ENCODE measurements around the gene UQCRQ. TPM values are rescaled to one million over a fixed set of nuclear protein-coding genes. Genes with fewer than 3 reads are reported as not detected.

UQCRQ gene
- total RNA-seq, 1 donor from 2014 or later = 271 TPM

DNA sequence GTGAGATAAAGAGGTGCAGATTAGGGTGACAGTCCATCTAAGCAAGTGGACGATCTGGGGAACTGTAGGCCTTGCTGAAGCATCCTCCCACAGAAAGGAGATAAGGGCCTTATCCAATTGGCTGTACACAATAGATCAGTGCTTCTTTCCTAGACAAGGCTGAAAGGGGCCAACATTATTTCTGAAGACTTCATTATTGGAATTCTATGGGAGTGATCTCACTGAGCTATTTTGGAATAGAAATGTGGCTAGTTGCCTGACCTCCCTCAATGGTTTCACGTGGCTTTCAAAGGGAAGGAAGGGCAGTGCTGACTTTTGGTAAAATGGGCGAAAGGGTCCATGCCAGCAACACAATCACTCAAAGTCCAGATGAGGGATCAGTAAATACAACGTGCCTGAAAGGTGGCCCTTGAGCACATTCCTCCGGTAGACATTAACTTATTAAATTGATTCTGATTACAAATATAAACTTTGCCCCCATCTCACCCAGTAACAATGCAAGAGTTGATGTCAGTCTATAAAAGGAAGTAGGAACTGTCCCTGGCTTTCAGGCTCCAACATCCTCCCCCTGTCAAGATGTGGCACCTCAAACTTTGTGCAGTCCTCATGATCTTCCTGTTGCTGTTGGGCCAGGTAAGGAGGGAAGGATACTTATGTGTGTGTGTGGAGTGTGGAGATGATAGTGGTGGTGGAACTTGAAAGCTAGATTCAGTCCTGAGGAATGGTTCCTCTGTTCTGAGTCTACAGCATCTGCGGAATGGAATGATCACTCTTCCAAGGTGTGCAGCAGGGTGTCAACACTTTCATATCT is 6.9 kb downstream of the UQCRQ start, which contains the start of gene LEAP2:
TSS of gene LEAP2 (plus strand) at position 550 of the 811 bp plus-strand sequence. CDS start at position 577, 27 bp downstream.
- intact Hi-C loops (cut with DNase I) = no loop called here
- Histone ChIP-seq H3K36me3 (peaks cover 55% of the 10 kb centered on the region), H3K27ac (no peak within 1 kb of the TSS)

GRCh38 chr5:132873930-132874271 is 7.5 kb downstream of the UQCRQ start:
- ATAC-seq (no peak), DNase-seq (no peak)
- no peaks in the 10 kb centered on the region for H3K27me3 ChIP-seq (ENCODE audit: low read depth)
- no peaks in the 10 kb centered on the region for H3K9me3 ChIP-seq
- H3K4me1 ChIP-seq = peaks cover 5% of the 10 kb centered on the region
- H3K27ac ChIP-seq = no peak overlapping the region
- H3K36me3 ChIP-seq = peaks cover 55% of the 10 kb centered on the region
- intact Hi-C loops (cut with DNase I) = no loop called here
- TF ChIP-seq, protein P1, sequence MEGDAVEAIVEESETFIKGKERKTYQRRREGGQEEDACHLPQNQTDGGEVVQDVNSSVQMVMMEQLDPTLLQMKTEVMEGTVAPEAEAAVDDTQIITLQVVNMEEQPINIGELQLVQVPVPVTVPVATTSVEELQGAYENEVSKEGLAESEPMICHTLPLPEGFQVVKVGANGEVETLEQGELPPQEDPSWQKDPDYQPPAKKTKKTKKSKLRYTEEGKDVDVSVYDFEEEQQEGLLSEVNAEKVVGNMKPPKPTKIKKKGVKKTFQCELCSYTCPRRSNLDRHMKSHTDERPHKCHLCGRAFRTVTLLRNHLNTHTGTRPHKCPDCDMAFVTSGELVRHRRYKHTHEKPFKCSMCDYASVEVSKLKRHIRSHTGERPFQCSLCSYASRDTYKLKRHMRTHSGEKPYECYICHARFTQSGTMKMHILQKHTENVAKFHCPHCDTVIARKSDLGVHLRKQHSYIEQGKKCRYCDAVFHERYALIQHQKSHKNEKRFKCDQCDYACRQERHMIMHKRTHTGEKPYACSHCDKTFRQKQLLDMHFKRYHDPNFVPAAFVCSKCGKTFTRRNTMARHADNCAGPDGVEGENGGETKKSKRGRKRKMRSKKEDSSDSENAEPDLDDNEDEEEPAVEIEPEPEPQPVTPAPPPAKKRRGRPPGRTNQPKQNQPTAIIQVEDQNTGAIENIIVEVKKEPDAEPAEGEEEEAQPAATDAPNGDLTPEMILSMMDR (IDR thresholded peaks at IDR 0.05) = no peak
- no peak overlapping the region for H3K4me3 ChIP-seq

More for the DNA sequence above, 6.9 kb downstream of the UQCRQ start, which contains the start of gene LEAP2:
- ATAC-seq (peak; percentile 50 to 53), DNase-seq (no peak)
- TF ChIP-seq, protein P1 (IDR thresholded peaks at IDR 0.05) = no peak
- H3K27me3 ChIP-seq (ENCODE audit: low read depth) = no peaks in the 10 kb centered on the region
- no peak within 1 kb of the TSS for H3K4me3 ChIP-seq
- no peaks in the 10 kb centered on the region for H3K9me3 ChIP-seq
- peaks cover 5% of the 10 kb centered on the region for H3K4me1 ChIP-seq

DNA sequence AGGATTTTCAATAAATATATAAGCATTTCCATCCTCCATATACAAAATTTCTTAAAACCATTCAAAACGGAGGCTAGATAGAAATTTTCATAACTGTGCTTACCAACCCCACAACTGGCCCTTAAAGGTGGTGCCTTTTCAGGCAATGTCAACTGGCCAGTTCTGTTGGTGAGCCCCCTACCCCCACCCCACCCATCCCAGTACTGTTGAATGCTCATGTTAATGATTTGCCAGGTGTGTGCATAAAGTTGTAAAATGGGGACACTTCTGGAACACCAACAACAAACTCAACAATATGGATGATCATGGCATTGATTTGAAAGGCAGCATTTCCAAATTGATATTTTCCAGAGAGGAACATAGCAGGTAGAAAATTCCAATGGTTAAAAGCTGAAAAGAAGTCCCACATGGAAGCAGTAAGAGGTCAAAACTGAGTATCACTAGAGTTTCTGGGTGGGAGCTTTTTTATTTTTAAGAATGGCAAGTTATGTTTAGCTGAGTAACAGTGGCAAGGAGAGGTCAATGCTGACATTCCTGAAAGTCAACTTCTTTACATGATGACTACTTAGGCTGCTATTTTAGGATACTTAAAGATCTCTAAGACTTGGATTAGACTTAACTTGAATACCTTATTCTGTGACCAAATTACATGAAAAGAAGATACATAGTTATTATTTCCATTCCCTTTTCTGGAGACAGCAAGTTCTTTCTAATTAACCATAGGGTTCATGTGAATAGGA is 9.7 kb downstream of the UQCRQ start:
- DNase-seq (no peak), ATAC-seq (peak in 1 of 2 donors; percentile 26)
- H3K36me3 ChIP-seq = peaks cover 58% of the 10 kb centered on the region
- peaks cover 5% of the 10 kb centered on the region for H3K4me1 ChIP-seq
- H3K4me3 ChIP-seq = no peak overlapping the region
- TF ChIP-seq, protein P1 (IDR thresholded peaks at IDR 0.05) = no peak
- no peak overlapping the region for H3K27ac ChIP-seq
- intact Hi-C loops (cut with DNase I) = no loop called here
- no peaks in the 10 kb centered on the region for H3K27me3 ChIP-seq (ENCODE audit: low read depth)
- no peaks in the 10 kb centered on the region for H3K9me3 ChIP-seq

DNA sequence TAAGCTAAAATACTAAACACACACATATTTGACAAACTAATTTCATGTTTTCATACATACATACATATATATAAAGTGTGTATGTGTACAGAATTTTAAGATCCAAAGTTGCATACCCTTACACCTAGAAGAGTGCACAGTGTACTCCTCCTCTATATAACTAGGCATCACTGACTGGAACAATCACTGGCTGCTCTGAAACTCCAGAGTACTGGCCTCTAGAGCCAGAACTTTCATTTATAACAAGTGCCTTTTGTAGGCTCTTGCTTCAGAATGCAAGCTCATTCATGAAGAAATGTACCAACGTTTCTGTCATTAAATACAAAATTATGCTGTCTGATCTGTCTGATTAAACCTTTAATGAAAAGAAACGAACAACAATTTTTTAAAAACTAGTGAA is 11.0 kb downstream of the UQCRQ start:
- Histone ChIP-seq H3K4me1 (peaks cover 5% of the 10 kb centered on the region), H3K27me3 (ENCODE audit: low read depth) (no peaks in the 10 kb centered on the region), H3K4me3 (no peak overlapping the region), H3K36me3 (peaks cover 66% of the 10 kb centered on the region), H3K9me3 (no peaks in the 10 kb centered on the region), H3K27ac (no peak overlapping the region)
- no peak for DNase-seq
- intact Hi-C loops (cut with DNase I) = no loop called here
- TF ChIP-seq, protein P1 (IDR thresholded peaks at IDR 0.05) = no peak
- no peak for ATAC-seq

DNA sequence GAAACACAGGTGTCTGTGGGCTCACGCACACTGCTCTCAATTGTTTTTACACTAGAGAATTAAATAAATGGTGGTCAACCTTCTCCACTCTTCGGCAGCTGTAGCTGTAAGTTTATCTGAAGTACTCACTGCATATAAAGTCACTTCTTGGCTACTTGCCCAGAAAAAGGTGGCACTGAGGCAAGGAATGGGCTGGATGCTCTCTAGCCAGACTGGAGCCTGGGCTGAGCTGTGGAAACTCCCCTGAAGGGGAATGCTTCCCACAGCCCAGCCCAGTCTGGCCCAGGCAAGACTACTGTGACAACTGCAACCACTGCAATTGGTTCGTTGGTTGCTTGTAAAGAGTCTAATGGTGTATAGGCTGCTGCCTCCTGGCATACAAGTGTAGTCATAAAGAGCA is 11.5 kb downstream of the UQCRQ start:
- TF ChIP-seq, protein P1 (IDR thresholded peaks at IDR 0.05) = no peak
- H3K27ac ChIP-seq = no peak overlapping the region
- no peaks in the 10 kb centered on the region for H3K9me3 ChIP-seq
- H3K4me1 ChIP-seq = peaks cover 3% of the 10 kb centered on the region
- no peak overlapping the region for H3K4me3 ChIP-seq
- peaks cover 71% of the 10 kb centered on the region for H3K36me3 ChIP-seq
- DNase-seq (no peak), ATAC-seq (peak; percentile 65 to 75)
- H3K27me3 ChIP-seq (ENCODE audit: low read depth) = no peaks in the 10 kb centered on the region
- intact Hi-C loops (cut with DNase I) = no loop called here

Measured in lower lobe of right lung (tissue), 2 donors.